Measurements from ENCODE around the gene TAPT1.

DNA sequence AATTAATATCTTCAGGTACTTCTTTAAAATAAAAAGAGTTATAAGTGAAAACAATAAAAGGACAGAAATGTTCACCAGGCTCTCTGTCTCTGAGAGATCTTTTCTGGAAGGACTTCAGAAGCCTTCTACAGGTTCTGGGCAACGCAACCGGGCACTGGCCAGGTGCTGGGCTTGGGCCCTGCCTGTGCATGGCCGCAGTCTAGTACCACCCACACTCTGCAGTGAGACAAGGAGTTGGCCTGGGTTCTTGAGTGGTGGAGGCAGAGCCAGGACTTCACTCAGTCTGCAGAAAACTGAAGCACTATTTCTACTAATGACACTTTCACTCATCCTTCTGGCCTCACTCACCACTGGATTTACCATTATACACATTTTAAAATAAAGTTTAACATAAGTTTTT, 21.8 kb downstream of the TAPT1 start:
- no peak for TF ChIP-seq TAF1 (IDR thresholded peaks at IDR 0.05; ENCODE audit: borderline replicate concordance, insufficient read depth, low read length)
- TF ChIP-seq POLR2AphosphoS5 (IDR thresholded peaks at IDR 0.05; ENCODE audit: low read depth, low read length) = no peak
- TF ChIP-seq, protein P1, sequence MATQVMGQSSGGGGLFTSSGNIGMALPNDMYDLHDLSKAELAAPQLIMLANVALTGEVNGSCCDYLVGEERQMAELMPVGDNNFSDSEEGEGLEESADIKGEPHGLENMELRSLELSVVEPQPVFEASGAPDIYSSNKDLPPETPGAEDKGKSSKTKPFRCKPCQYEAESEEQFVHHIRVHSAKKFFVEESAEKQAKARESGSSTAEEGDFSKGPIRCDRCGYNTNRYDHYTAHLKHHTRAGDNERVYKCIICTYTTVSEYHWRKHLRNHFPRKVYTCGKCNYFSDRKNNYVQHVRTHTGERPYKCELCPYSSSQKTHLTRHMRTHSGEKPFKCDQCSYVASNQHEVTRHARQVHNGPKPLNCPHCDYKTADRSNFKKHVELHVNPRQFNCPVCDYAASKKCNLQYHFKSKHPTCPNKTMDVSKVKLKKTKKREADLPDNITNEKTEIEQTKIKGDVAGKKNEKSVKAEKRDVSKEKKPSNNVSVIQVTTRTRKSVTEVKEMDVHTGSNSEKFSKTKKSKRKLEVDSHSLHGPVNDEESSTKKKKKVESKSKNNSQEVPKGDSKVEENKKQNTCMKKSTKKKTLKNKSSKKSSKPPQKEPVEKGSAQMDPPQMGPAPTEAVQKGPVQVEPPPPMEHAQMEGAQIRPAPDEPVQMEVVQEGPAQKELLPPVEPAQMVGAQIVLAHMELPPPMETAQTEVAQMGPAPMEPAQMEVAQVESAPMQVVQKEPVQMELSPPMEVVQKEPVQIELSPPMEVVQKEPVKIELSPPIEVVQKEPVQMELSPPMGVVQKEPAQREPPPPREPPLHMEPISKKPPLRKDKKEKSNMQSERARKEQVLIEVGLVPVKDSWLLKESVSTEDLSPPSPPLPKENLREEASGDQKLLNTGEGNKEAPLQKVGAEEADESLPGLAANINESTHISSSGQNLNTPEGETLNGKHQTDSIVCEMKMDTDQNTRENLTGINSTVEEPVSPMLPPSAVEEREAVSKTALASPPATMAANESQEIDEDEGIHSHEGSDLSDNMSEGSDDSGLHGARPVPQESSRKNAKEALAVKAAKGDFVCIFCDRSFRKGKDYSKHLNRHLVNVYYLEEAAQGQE (IDR thresholded peaks at IDR 0.05; ENCODE audit: insufficient read depth in 1 of 2, low read depth in 2 of 2, low read length in 2 of 2) = no peak
- TF ChIP-seq SIN3A (IDR thresholded peaks at IDR 0.05; ENCODE audit: borderline replicate concordance, insufficient read depth, low read length) = no peak
- TF ChIP-seq FOXP2 (optimal IDR thresholded peaks at IDR 0.05; ENCODE audit: borderline replicate concordance, extremely low read depth, extremely low read length, insufficient read depth) = no peak

All from PFSK-1 (cell line).